ENCODE data around the gene PTGES3.
"Not testable (repeated sequence)": the region's sequence is repeated elsewhere in the genome, so short reads cannot be mapped to it uniquely, and the experiment has no call there.

The PTGES3 gene

GRCh38 chr12:56718149-56718548 is 30.1 kb upstream of the PTGES3 start:
- Mint-ChIP-seq H3K4me3 (no peak overlapping the region), H3K27me3 (no peaks in the 10 kb centered on the region), H3K9me3 (no peaks in the 10 kb centered on the region), H3K4me1 (ENCODE audit: low read depth) (peaks cover 68% of the 10 kb centered on the region), H3K36me3 (ENCODE audit: low read depth) (peaks cover 87% of the 10 kb centered on the region), H3K27ac (no peak overlapping the region)

DNA sequence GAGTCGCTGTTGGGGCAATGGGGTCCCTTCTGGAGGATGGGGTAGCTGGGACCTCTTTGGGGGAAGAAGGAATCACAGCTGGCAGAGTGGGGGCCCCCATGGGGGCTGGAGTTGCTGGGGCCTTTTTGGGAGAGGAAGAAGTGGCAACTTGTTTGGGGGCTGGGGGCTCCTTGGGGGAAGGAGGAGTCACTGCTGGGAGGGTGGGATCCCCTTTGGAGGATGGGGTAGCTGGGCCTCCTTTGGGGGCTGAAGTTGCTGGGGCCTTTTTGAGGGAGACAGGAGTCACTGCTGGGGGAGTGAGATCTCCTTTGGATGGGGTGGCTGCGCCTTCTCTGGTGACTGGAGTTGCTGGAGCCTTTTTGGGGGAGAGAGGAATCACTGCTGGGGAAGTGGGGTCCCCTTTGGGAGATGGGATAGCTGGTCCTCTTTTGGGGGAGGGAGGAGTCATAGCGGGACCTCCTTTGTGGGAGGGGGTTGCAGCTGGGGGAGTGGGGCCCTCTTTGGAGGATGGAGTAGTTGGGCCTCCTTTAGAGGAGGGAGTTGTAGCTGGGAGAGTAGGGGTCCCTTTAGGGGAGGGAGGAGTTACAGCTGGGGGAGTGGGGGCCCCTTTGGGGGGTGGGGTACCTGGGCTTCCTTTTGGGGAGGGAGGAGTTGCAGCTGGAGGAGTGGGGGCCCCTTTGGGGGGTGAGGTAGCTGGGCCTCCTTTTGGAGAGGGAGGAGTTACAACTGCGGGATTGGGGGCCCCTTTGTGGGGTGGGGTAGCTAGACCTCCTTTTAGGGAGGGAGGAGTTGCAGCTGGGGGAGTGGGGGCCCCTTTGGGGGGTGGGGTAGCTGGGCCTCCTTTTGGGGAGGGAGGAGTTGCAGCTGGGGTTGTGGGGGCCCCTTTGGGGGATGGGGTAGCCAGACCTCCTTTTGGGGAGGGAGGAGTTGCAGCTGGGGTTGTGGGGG is 29.1 kb upstream of the PTGES3 start:
- H3K4me1 Mint-ChIP-seq (ENCODE audit: low read depth) = peaks cover 59% of the 10 kb centered on the region

GRCh38 chr12:56716458-56716857 is 28.4 kb upstream of the PTGES3 start:
- Mint-ChIP-seq H3K4me1 (ENCODE audit: low read depth) (peaks cover 51% of the 10 kb centered on the region), H3K9me3 (no peaks in the 10 kb centered on the region), H3K4me3 (peak overlapping the region; percentile 45), H3K27ac (peak overlapping the region; percentile 77), H3K36me3 (ENCODE audit: low read depth) (peaks cover 84% of the 10 kb centered on the region), H3K27me3 (no peaks in the 10 kb centered on the region)

More for the DNA sequence above, 29.1 kb upstream of the PTGES3 start:
- Mint-ChIP-seq H3K36me3 (ENCODE audit: low read depth) (peaks cover 87% of the 10 kb centered on the region), H3K27me3 (no peaks in the 10 kb centered on the region), H3K27ac (peak overlapping the region; percentile 77), H3K4me3 (no peak overlapping the region), H3K9me3 (no peaks in the 10 kb centered on the region)

- Mint-ChIP-seq H3K4me3 (peak overlapping the region; percentile 45), H3K27me3 (no peaks in the 10 kb centered on the region), H3K4me1 (ENCODE audit: low read depth) (peaks cover 44% of the 10 kb centered on the region), H3K27ac (peak overlapping the region; percentile 77), H3K9me3 (no peaks in the 10 kb centered on the region), H3K36me3 (ENCODE audit: low read depth) (peaks cover 84% of the 10 kb centered on the region)
Observed at GRCh38 chr12:56715798-56716197, 27.7 kb upstream of the PTGES3 start.

DNA sequence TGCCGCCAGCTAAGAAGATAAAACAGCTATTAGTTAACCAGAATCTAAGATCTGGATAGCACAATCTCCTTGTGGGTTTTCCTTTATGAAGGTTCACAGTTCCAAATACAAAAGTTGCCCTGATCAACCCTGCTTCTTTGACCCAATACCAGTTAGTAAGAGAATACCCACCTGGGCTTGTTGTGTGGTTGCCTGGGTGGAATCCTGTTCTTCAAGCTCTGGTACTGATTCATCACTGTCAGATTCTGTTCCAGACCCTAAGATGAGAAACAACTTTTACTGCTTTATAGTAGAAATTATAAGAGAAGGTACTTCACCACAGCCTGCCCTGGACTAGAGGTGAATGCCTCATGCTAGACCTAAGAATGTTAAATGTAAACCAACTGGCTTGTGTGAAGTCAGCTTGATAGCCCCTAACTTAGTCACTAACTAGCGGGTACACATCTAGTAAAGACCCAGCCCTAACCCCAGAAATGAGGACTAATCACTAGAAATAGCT is 26.4 kb upstream of the PTGES3 start:
- Mint-ChIP-seq H3K9me3 (no peaks in the 10 kb centered on the region), H3K36me3 (ENCODE audit: low read depth) (peaks cover 71% of the 10 kb centered on the region)

GRCh38 chr12:56713345-56713744 is 25.3 kb upstream of the PTGES3 start:
- Mint-ChIP-seq H3K4me1 (ENCODE audit: low read depth) (peaks cover 22% of the 10 kb centered on the region), H3K4me3 (no peak overlapping the region), H3K9me3 (no peaks in the 10 kb centered on the region), H3K27me3 (no peaks in the 10 kb centered on the region), H3K27ac (no peak overlapping the region), H3K36me3 (ENCODE audit: low read depth) (peaks cover 61% of the 10 kb centered on the region)

More for the DNA sequence above, 26.4 kb upstream of the PTGES3 start:
- Mint-ChIP-seq H3K27me3 (no peaks in the 10 kb centered on the region), H3K4me1 (ENCODE audit: low read depth) (peaks cover 31% of the 10 kb centered on the region), H3K27ac (no peak overlapping the region), H3K4me3 (no peak overlapping the region)

DNA sequence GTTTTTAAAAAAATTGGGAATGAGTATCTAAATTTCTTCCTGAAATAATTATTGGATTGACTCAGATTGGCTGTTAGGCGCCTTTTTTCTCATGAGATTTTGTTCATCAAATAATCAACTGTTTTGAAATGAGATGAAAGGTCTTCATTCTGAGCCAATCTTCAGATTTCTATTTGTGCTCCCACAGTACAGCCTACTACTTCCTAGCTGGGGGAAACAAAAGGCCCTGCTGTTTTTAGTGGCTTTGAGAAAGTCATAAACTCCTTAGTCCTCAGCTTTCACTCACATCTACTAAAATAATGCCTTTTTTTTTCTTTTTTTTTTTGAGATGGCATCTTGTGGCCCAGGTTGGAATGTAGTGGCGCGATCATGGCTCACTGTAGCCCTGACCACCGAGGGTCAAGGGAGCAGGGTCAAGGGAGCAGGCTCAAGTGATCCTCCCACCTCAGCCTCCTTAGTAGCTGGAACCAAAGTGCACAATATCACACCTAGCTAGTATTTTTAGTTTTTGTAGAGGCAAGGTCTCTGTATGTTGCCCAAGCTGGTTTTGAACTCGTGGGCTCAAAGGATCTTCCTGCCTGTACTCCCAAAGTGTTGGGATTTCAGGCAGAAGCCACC is 21.8 kb upstream of the PTGES3 start:
- Mint-ChIP-seq H3K36me3 (ENCODE audit: low read depth) (peaks cover 37% of the 10 kb centered on the region), H3K4me1 (ENCODE audit: low read depth) (no peaks in the 10 kb centered on the region), H3K4me3 (no peak overlapping the region), H3K27me3 (no peaks in the 10 kb centered on the region), H3K27ac (no peak overlapping the region), H3K9me3 (no peaks in the 10 kb centered on the region)

- H3K9me3 Mint-ChIP-seq; H3K27me3 Mint-ChIP-seq; H3K27ac Mint-ChIP-seq; H3K4me3 Mint-ChIP-seq; H3K36me3 Mint-ChIP-seq (ENCODE audit: low read depth); H3K4me1 Mint-ChIP-seq (ENCODE audit: low read depth): not testable (repeated sequence)
Observed at GRCh38 chr12:56704522-56704921, 16.4 kb upstream of the PTGES3 start.

DNA sequence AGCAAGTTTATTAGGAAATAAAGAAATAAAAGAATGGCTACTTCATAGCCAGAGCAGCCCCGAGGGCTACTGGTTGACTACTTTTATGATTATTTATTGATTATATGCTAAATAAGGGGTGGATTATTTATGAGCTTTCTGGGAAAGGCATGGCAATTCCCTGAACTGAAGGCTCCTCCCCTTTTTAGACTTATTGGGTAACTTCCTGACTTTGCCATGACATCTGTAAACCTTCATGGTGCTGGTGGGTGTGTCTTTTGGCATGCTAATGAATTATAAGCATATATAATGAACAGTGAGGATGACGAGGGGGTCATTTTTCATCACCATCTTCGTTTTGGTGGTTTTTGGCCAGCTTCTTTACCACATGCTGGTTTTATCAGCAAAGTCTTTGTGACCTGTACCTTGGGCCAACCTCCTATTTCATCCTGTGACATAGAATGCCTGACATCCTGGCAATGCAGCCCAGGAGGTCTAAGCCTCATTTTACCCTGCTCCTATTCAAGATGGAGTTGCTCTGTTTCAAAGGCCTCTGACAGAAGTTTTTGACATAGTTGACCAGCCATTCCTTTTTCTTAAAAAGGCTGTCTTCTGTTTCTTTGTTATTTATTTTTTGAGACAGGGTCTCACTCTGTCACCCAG is 11.1 kb upstream of the PTGES3 start:
- Mint-ChIP-seq H3K36me3 (ENCODE audit: low read depth) (no peaks in the 10 kb centered on the region), H3K9me3 (no peaks in the 10 kb centered on the region), H3K27me3 (peaks cover 6% of the 10 kb centered on the region), H3K4me1 (ENCODE audit: low read depth) (peaks cover 5% of the 10 kb centered on the region), H3K27ac (no peak overlapping the region), H3K4me3 (no peak overlapping the region)

DNA sequence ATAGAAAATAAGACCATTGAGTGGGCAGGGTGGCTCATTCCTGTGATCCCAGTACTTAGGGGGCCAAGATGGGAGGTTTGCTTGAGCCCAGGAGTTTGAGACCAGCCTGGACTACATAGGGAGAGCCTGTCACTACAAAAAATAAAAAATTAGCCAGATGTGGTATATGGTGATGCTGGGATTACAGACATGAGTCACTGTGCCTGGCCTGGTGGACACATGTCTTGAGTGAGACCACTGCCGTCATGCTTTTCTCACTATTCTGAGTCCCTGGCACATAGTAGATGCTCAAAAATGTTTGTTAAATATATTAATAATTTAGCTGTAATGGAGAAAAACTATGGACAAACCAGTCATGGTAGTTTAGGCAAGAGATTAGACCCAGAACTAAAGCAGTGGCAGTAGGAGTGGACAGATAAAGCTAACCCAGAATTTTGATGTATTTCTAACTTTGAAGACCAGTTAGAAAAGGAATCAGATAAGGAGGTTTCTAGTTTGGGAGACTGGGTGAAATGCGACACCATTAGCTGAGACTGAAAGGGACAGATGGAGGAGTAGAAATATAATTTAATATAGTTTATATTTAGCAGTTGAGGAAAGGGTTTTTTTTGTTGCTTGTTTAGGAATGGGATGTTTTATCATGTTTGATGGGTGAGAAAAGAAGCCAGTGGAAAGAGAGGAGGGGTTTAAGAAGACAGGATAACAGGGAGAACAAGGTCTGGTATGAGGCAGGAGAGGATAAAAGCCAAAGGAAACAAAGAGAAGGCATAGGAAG is 7.4 kb upstream of the PTGES3 start:
- Mint-ChIP-seq H3K27ac (no peak overlapping the region), H3K9me3 (no peaks in the 10 kb centered on the region), H3K4me1 (ENCODE audit: low read depth) (peaks cover under 1% of the 10 kb centered on the region)

GRCh38 chr12:56694161-56694560 is 6.1 kb upstream of the PTGES3 start:
- Mint-ChIP-seq H3K4me3 (no peak overlapping the region), H3K4me1 (ENCODE audit: low read depth) (peaks cover 2% of the 10 kb centered on the region), H3K27ac (no peak overlapping the region), H3K36me3 (ENCODE audit: low read depth) (no peaks in the 10 kb centered on the region), H3K27me3 (no peaks in the 10 kb centered on the region), H3K9me3 (no peaks in the 10 kb centered on the region)

More for the DNA sequence above, 7.4 kb upstream of the PTGES3 start:
- Mint-ChIP-seq H3K4me3 (no peak overlapping the region), H3K36me3 (ENCODE audit: low read depth) (no peaks in the 10 kb centered on the region), H3K27me3 (no peaks in the 10 kb centered on the region)

DNA sequence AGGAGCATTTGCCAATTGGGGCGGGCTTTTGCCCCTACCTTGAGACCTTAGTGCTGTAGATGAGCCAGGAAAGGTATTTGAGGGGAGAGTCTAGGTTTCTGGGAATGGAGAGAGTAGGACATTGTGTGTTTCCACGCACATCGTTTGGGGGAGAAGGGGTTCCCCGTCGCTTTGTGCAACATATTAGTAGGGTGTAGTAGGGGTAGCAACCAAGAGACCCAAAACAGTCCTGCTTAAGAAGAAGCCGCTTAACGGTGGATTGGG is 694 bp upstream of the PTGES3 start:
- Mint-ChIP-seq H3K27ac (peak overlapping the region; percentile 94), H3K9me3 (no peaks in the 10 kb centered on the region), H3K4me1 (ENCODE audit: low read depth) (peaks cover 30% of the 10 kb centered on the region), H3K27me3 (no peaks in the 10 kb centered on the region), H3K36me3 (ENCODE audit: low read depth) (peaks cover 36% of the 10 kb centered on the region), H3K4me3 (peak overlapping the region; percentile 100)

GRCh38 chr12:56687223-56688128 is 608 bp downstream of the PTGES3 start:
- Mint-ChIP-seq H3K4me3 (peak overlapping the region; percentile 100), H3K9me3 (no peaks in the 10 kb centered on the region), H3K4me1 (ENCODE audit: low read depth) (peaks cover 37% of the 10 kb centered on the region), H3K27me3 (no peaks in the 10 kb centered on the region), H3K27ac (peak overlapping the region; percentile 100), H3K36me3 (ENCODE audit: low read depth) (peaks cover 38% of the 10 kb centered on the region)
